Stimulated activated CD4-positive, alpha-beta T cell treated with anti-CD3 and anti-CD28 coated beads, Interleukin-12 subunit alpha, Interleukin-12 subunit beta, amount 100 ng/mL, for 48 hours (primary cell): ENCODE results near the gene ABCC12.
"Not testable (repeated sequence)": the region's sequence is repeated elsewhere in the genome, so short reads cannot be mapped to it uniquely, and the experiment has no call there.

Experiments used
- DNase-seq, 3 donors: peaks; one replicate each; pipeline ENCODE4 v3.0.0-alpha.2; 2020; ENCODE audit warnings: low read depth in 2 of 3, low spot score in 1 of 3

Gene ABCC12

GRCh38 chr16:48166617-48167016, 10.8 kb upstream of the ABCC12 start:
- DNase-seq, result not testable (repeated sequence)

GRCh38 chr16:48165961-48166578, 10.3 kb upstream of the ABCC12 start:
- no peak for DNase-seq

- DNase-seq, result peak; percentile 37 to 72 (median 54)
Measured at GRCh38 chr16:48164907-48165715, 9.3 kb upstream of the ABCC12 start.

GRCh38 chr16:48162839-48163410, 7.1 kb upstream of the ABCC12 start:
- DNase-seq, result no peak

- no peak for DNase-seq
Measured at GRCh38 chr16:48161906-48162305, 6.1 kb upstream of the ABCC12 start.

GRCh38 chr16:48160575-48160974, 4.8 kb upstream of the ABCC12 start:
- no peak for DNase-seq

GRCh38 chr16:48158296-48158695, 2.5 kb upstream of the ABCC12 start:
- DNase-seq, result peak; percentile 26 to 47 (median 34)

GRCh38 chr16:48157794-48158193, 2.0 kb upstream of the ABCC12 start:
- DNase-seq, result no peak

GRCh38 chr16:48157302-48157701, 1.5 kb upstream of the ABCC12 start:
- DNase-seq, result no peak

- DNase-seq, result peak; percentile 75 to 89 (median 88)
Measured at GRCh38 chr16:48156790-48157209, 1.0 kb upstream of the ABCC12 start.

- no peak for DNase-seq
Measured at GRCh38 chr16:48153774-48154173, 2.0 kb downstream of the ABCC12 start.

- no peak for DNase-seq
Measured at GRCh38 chr16:48152226-48152625, 3.6 kb downstream of the ABCC12 start.

GRCh38 chr16:48150707-48151106, 5.1 kb downstream of the ABCC12 start:
- DNase-seq, result no peak

GRCh38 chr16:48146710-48147109, 9.1 kb downstream of the ABCC12 start:
- no peak for DNase-seq

GRCh38 chr16:48146131-48146530, 9.7 kb downstream of the ABCC12 start:
- DNase-seq, result no peak

GRCh38 chr16:48143812-48144368, 11.9 kb downstream of the ABCC12 start:
- DNase-seq, result no peak

GRCh38 chr16:48140821-48141220, 15.0 kb downstream of the ABCC12 start:
- no peak for DNase-seq

- DNase-seq, result no peak
Measured at GRCh38 chr16:48139517-48139916, 16.3 kb downstream of the ABCC12 start.

- DNase-seq, result no peak
Measured at GRCh38 chr16:48138543-48138942, 17.2 kb downstream of the ABCC12 start.

GRCh38 chr16:48137822-48138221, 18.0 kb downstream of the ABCC12 start:
- no peak for DNase-seq

- DNase-seq, result no peak
Measured at GRCh38 chr16:48136547-48137360, 19.0 kb downstream of the ABCC12 start.
